ENCODE data around the gene ADGRL4.

- TF ChIP-seq, protein P1, sequence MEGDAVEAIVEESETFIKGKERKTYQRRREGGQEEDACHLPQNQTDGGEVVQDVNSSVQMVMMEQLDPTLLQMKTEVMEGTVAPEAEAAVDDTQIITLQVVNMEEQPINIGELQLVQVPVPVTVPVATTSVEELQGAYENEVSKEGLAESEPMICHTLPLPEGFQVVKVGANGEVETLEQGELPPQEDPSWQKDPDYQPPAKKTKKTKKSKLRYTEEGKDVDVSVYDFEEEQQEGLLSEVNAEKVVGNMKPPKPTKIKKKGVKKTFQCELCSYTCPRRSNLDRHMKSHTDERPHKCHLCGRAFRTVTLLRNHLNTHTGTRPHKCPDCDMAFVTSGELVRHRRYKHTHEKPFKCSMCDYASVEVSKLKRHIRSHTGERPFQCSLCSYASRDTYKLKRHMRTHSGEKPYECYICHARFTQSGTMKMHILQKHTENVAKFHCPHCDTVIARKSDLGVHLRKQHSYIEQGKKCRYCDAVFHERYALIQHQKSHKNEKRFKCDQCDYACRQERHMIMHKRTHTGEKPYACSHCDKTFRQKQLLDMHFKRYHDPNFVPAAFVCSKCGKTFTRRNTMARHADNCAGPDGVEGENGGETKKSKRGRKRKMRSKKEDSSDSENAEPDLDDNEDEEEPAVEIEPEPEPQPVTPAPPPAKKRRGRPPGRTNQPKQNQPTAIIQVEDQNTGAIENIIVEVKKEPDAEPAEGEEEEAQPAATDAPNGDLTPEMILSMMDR (IDR thresholded peaks at IDR 0.05; ENCODE audit: insufficient read depth, low read length, poor library complexity, severe bottlenecking), result no peak
- no peak for TF ChIP-seq EZH2phosphoT487 (conservative IDR thresholded peaks at IDR 0.05; ENCODE audit: low read length)
Observed at GRCh38 chr1:78843546-78843945, 163.0 kb downstream of the ADGRL4 start.
